Muscle of arm (tissue), 12 donors: ENCODE results near the gene VPS18. TPM values are rescaled to one million over a fixed set of nuclear protein-coding genes. Genes with fewer than 3 reads are reported as not detected.

ENCODE experiments used
- DNase-seq: peaks from one replicate; pipeline ENCODE4 v3.0.0-alpha.2; 2013
- polyA plus RNA-seq, 12 donors: library from polyadenylated mRNA; unstranded; fragments of 120-200 nt; gene quantifications; one replicate each; pipeline ENCODE4 v1.2.1, GENCODE V29; 2013; ENCODE audit not compliant: insufficient read length in 12 of 12

Gene VPS18
- polyA plus RNA-seq, 12 donors: 7.4 to 18.6 (median 9.5) TPM; not detected in 1

DNA sequence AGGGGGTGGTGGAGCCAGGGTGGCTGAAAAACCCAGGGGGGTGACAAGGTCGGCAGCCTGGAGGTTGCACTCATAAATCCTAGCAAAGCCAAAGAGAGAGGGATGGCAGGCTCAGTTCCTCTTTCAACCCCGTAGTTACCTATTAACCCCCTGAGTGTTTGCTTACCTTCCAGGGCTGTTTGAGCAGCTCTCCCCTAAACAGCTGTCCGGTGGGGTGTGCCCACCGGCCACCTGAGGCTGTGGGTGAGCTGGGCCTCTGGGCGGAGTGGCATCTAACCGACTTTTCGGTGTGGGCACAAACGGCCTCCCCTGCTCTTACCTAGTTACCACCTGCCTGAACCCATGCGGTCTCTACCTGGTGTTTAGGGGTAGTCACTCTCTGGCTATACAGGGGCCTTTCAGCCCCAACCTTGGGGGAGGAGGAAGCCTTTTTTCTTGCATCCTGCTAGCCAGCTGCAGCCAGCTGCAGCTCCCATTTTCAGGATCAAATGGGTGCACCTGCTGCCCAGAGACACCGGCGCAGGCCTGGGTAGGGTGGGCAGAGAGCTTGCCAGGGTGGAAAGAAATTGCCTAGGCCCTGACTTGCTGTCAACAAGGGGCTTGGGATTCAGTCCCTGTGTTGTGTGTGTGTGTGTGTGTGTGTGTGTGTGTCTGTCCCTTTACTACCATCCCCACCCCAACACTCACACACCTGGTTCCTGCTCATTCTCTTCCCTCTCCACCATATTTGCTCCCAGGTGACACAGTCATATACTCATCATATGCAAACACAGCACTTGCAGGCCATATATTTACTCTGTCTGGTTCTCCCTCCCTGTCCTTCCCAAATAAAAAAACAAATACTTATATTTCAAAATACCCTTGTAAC, 38.6 kb downstream of the VPS18 start:
- no peak for DNase-seq

DNA sequence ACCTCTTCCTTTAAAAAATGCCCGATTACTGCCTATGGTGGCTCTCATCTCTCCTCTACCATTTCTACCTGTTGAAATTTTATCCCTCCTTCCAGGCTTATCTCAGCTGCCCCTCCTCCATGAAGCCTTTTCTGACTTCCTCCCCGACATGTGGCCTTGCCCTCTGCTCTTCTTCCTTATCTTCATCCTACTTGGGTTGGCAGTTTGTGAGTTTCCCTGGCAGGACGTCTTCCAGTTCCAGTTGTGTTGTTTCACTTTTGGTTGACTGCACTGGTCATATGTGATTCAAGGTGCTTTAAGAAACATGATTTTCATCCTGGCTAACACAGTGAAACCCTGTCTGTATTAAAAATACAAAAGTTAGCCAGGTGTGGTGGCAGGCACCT, 39.3 kb downstream of the VPS18 start:
- no peak for DNase-seq

DNA sequence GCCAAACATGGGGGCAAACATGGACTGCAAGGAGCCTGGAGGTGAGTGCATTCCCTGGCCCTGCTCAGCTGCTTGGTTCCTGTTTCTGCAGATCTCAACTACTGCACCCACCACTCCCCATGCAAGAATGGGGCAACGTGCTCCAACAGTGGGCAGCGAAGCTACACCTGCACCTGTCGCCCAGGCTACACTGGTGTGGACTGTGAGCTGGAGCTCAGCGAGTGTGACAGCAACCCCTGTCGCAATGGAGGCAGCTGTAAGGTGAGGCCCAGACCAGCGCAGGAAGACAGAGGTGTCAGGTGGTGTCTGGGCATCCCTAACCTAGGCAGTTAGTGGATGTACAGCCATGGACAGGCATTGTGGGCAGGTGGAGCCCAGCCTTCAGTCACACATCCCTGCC, 40.2 kb downstream of the VPS18 start:
- no peak for DNase-seq

DNA sequence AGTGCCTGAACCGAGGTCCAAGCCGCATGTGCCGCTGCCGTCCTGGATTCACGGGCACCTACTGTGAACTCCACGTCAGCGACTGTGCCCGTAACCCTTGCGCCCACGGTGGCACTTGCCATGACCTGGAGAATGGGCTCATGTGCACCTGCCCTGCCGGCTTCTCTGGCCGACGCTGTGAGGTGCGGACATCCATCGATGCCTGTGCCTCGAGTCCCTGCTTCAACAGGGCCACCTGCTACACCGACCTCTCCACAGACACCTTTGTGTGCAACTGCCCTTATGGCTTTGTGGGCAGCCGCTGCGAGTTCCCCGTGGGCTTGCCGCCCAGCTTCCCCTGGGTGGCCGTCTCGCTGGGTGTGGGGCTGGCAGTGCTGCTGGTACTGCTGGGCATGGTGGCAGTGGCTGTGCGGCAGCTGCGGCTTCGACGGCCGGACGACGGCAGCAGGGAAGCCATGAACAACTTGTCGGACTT, 42.0 kb downstream of the VPS18 start:
- DNase-seq: no peak

DNA sequence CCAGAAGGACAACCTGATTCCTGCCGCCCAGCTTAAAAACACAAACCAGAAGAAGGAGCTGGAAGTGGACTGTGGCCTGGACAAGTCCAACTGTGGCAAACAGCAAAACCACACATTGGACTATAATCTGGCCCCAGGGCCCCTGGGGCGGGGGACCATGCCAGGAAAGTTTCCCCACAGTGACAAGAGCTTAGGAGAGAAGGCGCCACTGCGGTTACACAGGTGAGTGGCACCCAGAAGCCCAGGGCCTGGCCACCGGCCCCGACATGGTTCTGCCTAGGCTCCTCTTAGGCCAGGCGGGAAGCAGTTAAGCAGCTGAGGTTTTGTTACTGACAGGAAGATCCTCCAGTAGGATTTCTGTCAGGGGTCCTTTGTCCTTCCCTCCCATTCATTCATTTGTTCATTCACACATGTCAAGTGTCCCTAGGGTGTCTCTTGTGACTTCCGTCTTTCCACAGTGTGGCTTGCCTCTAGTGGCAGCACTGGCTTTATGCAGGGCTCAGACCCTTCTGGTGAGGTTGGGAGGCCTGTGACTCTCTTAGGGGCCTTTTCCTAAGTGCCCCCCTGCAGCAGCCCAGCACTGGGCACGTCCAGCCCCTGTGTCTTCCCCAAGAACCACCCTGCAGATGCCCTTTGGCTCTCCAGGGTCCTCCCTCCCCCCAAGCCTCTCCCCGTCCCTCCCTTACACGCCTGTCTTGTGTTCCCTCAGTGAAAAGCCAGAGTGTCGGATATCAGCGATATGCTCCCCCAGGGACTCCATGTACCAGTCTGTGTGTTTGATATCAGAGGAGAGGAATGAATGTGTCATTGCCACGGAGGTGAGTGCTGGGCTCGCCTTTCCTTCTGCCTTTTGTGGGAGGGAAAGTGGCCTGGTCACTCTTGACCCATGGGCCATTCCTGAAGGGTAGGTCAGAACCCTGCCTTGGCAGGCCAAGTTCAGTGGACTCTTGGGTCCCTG, 42.7 kb downstream of the VPS18 start:
- no peak for DNase-seq

DNA sequence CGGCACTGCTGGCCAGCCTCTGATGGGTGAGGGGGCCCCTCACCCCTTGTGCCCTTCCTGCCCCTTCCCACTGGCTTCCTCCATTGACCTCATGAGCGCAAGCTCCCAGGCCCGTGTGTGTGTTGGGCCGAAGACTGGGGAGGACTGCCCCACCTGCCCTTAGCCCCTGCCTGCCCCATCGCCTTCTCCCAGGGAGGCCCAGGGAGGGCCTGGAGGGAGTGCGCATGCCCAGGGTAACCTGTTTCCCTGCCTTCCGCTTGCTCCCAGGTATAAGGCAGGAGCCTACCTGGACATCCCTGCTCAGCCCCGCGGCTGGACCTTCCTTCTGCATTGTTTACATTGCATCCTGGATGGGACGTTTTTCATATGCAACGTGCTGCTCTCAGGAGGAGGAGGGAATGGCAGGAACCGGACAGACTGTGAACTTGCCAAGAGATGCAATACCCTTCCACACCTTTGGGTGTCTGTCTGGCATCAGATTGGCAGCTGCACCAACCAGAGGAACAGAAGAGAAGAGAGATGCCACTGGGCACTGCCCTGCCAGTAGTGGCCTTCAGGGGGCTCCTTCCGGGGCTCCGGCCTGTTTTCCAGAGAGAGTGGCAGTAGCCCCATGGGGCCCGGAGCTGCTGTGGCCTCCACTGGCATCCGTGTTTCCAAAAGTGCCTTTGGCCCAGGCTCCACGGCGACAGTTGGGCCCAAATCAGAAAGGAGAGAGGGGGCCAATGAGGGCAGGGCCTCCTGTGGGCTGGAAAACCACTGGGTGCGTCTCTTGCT, 43.7 kb downstream of the VPS18 start:
- DNase-seq: no peak

DNA sequence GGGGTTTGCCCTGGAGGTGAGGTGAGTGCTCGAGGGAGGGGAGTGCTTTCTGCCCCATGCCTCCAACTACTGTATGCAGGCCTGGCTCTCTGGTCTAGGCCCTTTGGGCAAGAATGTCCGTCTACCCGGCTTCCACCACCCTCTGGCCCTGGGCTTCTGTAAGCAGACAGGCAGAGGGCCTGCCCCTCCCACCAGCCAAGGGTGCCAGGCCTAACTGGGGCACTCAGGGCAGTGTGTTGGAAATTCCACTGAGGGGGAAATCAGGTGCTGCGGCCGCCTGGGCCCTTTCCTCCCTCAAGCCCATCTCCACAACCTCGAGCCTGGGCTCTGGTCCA, 44.3 kb downstream of the VPS18 start:
- DNase-seq: no peak

DNA sequence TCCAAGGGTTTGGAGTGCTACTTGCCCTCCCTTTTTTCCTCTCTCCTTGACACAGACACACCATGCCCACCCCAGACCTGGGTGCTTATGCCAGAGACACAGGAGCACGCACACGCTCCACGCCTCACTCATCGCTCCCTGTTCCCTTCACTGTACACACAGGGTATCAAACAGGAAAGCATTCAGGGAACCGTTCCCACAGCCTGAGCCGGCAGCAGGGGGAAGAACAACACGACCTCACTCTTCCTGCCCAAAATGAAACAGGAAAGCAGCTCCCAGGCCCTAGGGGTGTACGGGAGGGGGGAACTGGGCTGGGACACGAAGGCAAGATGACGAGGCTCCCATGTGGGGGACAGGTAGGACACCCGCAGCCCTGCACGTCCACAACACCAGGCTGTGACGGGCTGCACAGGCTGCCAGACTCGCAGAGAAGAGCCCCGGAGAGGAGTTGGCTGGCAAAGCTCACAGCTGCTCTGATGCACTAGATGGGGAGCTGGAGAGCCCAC, 46.1 kb downstream of the VPS18 start:
- no peak for DNase-seq

DNA sequence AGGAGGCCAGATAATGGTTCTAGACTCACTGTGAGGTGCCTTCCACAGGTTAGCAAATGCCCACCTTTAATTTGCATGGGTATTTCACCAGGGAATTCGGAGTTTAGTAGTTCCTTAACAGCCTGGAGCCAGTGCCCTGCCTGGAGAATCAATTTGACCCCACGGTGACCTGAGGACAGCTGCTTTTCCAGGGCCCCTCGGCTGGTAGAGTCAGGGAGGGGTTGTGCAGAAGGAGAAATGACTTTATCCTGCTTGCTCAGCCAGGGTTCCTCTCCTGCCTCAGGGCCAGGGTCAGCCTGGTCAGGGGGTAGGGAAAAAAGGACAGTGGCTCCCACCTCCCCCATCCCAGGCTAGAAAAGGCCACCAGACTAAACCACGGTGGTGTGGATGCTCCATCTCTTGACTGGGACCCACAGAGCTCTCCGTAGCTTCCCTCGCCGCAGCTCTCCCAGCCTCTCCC, 46.8 kb downstream of the VPS18 start:
- no peak for DNase-seq

DNA sequence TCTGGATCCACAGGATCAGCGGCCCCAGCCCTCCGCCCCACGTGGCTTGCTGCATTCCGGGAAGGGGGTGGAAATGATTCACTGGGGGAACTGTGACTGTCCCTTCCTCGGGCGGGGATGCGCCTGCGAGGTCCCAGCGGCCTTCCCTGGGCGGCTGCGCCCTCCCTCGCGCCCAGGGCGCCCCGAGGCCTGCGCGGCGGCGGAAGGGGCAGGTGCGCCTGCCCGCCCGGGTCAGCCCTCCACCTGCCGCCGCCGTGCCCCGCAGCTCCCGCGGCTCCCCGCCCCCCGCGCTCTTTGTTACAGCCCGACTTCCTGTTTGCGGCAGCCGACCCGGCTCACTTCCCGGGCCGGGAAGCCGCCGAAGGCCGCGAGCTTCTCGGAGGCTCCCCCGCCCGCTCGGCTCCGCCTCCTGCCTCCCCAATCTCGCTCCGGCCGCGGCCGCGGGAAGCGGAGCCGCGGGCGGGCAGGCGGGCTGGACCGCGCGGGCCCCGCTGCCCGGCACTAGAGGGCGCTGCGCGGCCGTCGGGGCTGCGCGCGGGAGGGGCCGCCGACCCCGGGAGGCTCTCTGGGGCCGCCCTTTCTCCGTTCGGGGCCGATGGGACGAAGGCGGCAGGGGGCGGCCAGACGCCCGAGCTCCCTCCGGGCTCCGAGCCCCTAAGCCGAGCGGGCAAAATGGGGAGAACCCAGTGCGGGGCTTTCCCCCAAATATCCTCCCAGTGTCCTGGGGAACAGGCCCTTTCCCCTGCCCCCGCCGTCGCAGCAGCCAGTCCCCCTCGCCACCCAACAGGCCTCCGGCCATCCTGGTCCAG, 47.5 kb downstream of the VPS18 start:
- peak; percentile 61 for DNase-seq

DNA sequence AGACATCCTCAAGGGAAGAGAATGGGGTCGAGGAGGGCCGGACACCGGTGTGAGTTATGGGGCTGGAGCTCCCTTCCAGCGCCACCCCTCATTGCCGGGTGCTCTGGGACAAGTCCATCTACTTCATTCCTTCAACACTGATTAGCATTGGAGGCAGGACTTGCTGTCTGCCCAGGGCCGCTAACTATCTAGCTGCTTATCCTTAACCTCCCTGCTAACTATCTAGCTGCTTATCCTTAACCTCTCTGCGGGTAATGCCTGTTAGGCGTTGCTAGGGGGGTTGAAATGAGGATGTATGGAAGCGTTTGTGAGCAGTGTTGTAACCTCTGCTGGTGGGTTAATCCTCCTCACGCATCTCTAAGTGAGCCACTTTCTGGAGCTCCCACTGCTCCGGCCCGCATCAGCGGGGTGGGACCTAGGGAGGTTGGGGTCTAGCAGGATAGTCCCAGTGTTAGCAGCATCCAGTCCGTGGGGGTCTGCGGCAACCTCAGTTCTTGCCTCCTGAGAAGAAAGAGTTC, 48.1 kb downstream of the VPS18 start:
- no peak for DNase-seq

DNA sequence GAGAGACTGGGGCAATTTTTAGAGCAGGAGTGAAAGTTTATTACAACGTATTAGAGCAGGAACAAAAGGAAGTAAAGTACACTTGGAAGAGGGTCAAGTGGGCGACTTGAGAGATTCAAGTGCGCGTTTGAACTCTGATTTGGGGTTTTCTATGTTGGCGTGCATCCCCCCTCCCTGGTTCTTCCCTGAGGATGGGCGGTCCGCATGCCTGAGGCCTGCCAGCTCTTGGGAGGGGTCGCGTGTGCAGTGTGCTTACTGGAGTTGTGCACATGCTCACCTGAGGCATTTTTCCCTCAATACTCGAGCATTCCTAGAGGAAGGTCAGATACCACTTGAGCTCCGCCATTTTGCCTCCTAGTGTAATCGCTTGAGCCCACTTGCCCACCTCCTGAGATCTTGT, 48.6 kb downstream of the VPS18 start:
- no peak for DNase-seq

DNA sequence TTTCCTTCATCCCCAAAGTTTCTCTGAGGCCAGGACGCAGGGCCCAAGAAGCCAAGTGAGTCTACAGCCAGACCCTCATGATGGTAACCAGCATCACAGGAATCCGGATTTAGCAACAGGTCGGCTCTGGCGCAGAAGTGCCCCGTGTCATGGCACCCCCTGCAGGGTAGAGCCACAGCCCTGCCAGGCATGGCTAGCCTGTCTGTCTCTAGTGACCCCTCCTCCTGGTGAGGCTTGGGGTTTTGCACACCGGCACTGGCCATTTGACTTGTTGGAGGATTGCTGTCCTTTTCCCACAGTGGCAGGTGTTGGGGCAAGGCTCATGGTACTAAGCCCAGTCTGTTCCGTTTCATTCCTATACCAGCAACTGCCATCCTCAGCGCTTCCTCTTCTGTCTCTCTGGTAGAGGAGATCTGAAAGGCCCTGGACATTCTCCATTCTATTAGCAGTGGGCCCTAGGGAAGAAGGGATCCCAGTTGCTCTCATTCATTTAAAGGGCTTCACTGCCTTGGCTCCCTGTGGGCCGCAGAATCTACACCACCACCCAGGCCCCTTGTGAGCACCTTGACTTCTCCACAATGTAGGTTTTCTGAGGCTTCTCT, 49.6 kb downstream of the VPS18 start:
- no peak for DNase-seq

DNA sequence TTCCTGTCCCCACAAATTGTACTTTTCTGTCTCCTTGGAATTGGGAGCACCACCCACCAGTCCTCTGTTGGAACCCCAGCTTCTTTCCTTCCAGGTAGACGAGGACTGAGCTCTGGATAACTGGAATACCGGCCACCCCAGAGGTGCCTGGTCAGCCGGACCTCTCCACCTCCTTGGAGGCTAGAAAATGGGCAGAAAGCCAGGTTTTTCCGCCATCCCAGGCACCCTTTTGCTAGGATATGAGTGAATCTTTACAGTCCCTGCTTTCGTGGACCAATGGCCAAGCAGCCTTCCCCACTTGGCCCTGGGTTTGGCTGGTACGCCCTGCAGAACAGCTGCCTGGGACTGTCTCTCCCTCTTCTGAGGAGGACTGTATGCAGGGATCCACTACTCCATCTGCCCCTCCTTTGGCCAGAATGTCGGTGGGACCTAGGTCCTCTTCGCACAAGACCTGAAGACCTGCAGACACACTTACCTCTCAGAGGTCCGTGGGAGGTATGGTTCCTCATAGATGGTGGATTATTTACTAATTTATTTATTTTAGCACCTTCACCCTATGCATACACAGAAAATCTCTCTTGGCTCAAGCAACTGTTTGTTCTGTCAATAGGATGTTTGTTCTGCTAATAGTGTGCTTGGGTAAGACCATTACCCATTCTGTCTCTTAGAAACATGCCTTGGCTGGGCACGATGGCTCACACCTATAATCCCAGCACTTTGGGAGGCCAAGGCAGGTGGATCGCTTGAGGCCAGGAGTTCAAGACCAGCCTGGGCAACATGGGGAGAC, 50.5 kb downstream of the VPS18 start:
- no peak for DNase-seq

DNA sequence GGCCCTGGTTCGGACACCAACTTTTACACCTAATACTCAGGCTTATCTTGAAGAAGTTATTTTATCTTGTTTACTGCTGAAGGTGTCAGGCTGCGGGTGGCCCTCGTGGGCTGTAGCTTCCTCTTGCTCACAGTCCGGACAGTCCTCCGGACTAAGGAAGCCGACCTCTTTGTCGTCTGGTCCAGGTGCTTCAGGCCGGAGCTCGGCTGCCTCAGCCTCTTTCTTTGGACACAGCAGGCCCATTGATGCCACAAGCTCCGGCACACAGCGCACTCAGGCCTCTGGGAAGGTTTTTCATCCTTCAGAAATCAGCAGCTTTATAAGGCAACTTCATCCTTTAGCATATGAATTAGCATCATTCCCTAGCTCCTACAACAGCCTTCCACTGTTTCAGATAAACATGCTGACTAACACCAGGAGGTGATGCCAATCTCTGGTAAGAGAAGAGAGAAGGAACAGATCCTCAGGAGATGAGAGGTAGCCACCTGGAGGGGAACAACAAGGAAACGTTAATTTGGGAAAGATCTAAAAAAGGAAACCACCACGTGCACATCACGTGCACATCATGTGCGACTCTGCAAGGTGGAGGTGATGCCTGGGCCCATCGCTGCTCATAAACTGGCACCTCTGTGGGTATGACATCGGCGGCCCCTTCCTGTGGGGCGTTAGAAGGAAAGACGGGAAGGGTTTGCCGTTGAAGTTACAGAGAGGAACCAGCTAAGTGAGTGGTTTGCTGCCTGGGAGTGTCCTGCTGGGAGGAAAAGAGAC, 54.6 kb downstream of the VPS18 start:
- no peak for DNase-seq

DNA sequence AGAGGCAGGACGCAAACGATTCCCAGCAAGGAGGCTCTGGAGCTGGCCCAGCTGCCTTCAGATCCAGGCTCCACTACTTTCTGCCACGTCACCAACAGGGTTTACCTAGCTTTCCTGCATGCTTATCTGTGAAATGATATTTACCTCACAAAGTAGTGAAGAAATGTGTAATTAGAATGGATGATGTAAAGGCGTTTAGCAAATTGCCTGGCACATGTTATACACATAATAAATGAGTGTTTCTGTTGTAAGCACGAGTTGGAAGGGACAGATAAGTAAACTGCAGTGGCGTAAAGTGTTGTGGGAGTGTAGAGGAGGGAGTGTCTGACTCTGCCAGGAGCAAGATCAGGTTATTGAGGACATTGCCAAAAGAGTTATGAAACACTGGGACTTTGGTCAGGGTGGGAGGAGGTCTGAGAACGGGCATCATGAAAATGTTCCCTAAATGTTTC, 55.5 kb downstream of the VPS18 start:
- DNase-seq: no peak

DNA sequence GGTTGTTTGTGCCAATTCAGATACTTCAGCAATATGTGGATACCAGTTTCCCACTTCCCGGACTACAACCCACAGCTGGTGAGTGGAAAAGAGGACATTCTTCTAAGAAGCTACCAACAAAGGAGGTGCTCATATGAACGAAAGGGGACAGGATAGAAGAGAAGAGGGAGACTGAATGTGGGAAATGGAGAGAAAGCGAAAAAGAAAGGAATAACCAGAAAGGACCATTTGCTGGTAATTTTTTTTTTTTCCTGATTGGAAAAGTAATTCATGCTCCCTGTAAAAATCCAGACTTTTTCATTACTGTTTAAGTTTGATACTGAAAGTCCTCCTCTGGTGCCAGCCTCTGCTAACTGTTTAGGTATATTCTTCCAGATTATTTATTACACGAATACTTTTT, 57.5 kb downstream of the VPS18 start:
- no peak for DNase-seq

DNA sequence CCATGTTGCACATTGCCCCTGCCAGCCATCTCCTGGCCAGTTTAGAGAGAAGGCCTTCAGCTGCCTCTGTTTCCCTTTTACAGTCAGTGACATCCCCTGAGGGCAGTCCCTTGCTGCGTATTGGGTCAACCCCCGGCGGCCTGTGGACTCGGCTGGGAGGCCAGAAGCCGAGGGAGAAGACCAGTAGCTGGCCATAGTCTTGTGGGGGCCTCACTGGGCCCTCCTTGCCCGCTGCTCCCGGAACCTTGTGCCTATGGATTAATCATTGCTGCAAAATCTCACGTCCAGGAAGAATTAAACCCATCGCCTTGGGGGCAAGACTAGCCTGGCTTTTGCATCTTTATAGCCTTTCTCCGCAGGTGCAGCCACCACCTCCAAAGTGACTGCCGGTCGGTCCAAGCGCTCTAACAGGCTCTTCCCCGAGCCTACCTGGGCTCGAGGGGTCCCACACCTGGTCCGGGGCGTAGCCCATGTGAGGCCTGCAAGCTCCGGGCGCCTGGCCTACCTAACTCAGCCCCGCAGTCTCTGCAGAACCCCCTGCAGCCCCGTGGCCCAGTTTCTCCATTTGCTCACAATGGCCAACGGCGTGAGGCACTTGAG, 58.2 kb downstream of the VPS18 start:
- DNase-seq: no peak
